A673 (cell line): Measurements from ENCODE around the gene RABGAP1L. TPM values are rescaled to one million over a fixed set of nuclear protein-coding genes. Genes with fewer than 3 reads are reported as not detected.
"Not testable (repeated sequence)": the region's sequence is repeated elsewhere in the genome, so short reads cannot be mapped to it uniquely, and the experiment has no call there.

Source experiments
- BruUV-seq: library from RNA; stranded (reverse); fragments of 400-500 nt; replicated peaks from 2 replicates; lab custom pipeline; 2021; lab: Mats Ljungman, UMichigan
- CTCF ChIA-PET: fragments of 300-600 bp; sonication (Branson Sonifier 250); formaldehyde crosslinking; loops from one replicate; lab custom pipeline; 2022; ENCODE audit warnings: antibody characterized with exemption; lab: Charles Lee
- POLR2A ChIA-PET: fragments of 300-600 bp; sonication (Branson Sonifier 250); formaldehyde crosslinking; loops from one replicate; lab custom pipeline; 2022; ENCODE audit warnings: antibody characterized with exemption; ENCODE audit not compliant: low non-redundant PET; lab: Charles Lee
- DNase-seq: peaks from one replicate; pipeline ENCODE4 v3.0.0-alpha.2; 2015; ENCODE audit warnings: low spot score
- H3K27ac ChIP-seq: fragments of 200-600 bp; sonication (generic); 2 replicates; pipeline ENCODE4 v1.5.1; 2016; ENCODE audit warnings: mixed run types, low read depth, mild to moderate bottlenecking, mixed read lengths, antibody characterized with exemption, low read length; ENCODE audit not compliant: poor library complexity, severe bottlenecking
- H3K27me3 ChIP-seq: fragments of 200-600 bp; sonication (generic); replicated peaks from 2 replicates; pipeline ENCODE4 v1.6.1; 2017; ENCODE audit warnings: mixed run types, low read depth, mild to moderate bottlenecking, mixed read lengths, antibody characterized with exemption, low read length; ENCODE audit not compliant: insufficient read depth, poor library complexity
- H3K36me3 ChIP-seq: fragments of 200-600 bp; sonication (generic); 2 replicates; pipeline ENCODE4 v1.6.1; 2016; ENCODE audit warnings: mixed run types, mild to moderate bottlenecking, mixed read lengths, antibody characterized with exemption, low read length; ENCODE audit not compliant: insufficient read depth, poor library complexity, severe bottlenecking
- H3K4me1 ChIP-seq: fragments of 200-600 bp; sonication (generic); 2 replicates; pipeline ENCODE4 v1.6.1; 2017; ENCODE audit warnings: mixed run types, mild to moderate bottlenecking, mixed read lengths, antibody characterized with exemption, low read length; ENCODE audit not compliant: insufficient read depth, poor library complexity, severe bottlenecking
- H3K4me3 ChIP-seq: fragments of 200-600 bp; sonication (generic); 2 replicates; pipeline ENCODE4 v1.5.1; 2016; ENCODE audit warnings: low read depth, mixed run types, mild to moderate bottlenecking, mixed read lengths, low read length; ENCODE audit not compliant: poor library complexity, severe bottlenecking
- H3K9me3 ChIP-seq: fragments of 200-600 bp; sonication (generic); 2 replicates; pipeline ENCODE4 v1.6.1; 2016; ENCODE audit warnings: mixed run types, low read depth, mild to moderate bottlenecking, mixed read lengths, antibody characterized with exemption, low read length; ENCODE audit not compliant: poor library complexity, severe bottlenecking
- CTCF ChIP-seq: fragments of 300-800, 200-600 bp; sonication (generic); conservative IDR thresholded peaks from 2 replicates; pipeline ENCODE4 v1.5.1; 2017; ENCODE audit warnings: low read depth, mild to moderate bottlenecking, antibody characterized with exemption, low read length, moderate library complexity, mixed read lengths
- EZH2 ChIP-seq: fragments of 200-600 bp; sonication (generic); IDR thresholded peaks from 2 replicates; pipeline ENCODE4 v1.6.1; 2017; ENCODE audit warnings: borderline replicate concordance, low read depth, mild to moderate bottlenecking, mixed read lengths, antibody characterized with exemption, low read length; ENCODE audit not compliant: poor library complexity, severe bottlenecking
- intact Hi-C: fragments of 100-400 bp; cut with micrococcal nuclease; formaldehyde crosslinking; loops from one replicate; pipeline ENCODE4 v1.10.0; 2022; ENCODE audit not compliant: unreplicated experiment
- total RNA-seq: library from RNA; stranded (reverse); gene quantifications from 2 replicates; pipeline ENCODE4 v1.2.3, GENCODE V29; 2021

The RABGAP1L gene
- total RNA-seq, 1 experiment from 2014 or later, result 19.3 TPM

- POLR2A ChIA-PET, result no interaction called here
- intact Hi-C loops, result loop anchor here (2.0 kb wide), 1 partner anchor 20 kb away; no protein-coding TSS in a partner anchor
- TF ChIP-seq EZH2 (no peak), CTCF (no peak)
- no peak overlapping the region for H3K4me3 ChIP-seq
- no peaks in the 10 kb centered on the region for H3K9me3 ChIP-seq
- BruUV-seq, result no TSS peak
- no peak for DNase-seq
- no peak overlapping the region for H3K27ac ChIP-seq
- no peaks in the 10 kb centered on the region for H3K36me3 ChIP-seq
- H3K27me3 ChIP-seq, result no peaks in the 10 kb centered on the region
- CTCF ChIA-PET, result no interaction called here
- H3K4me1 ChIP-seq, result no peaks in the 10 kb centered on the region
Measured at GRCh38 chr1:174606471-174606870, 447.2 kb downstream of the RABGAP1L start.

GRCh38 chr1:174617905-174618304 is 458.6 kb downstream of the RABGAP1L start:
- H3K36me3 ChIP-seq, H3K4me1 ChIP-seq, H3K9me3 ChIP-seq, H3K27ac ChIP-seq, H3K4me3 ChIP-seq, CTCF ChIA-PET, intact Hi-C loops, H3K27me3 ChIP-seq, DNase-seq, POLR2A ChIA-PET, BruUV-seq: not testable (repeated sequence)

- Histone ChIP-seq H3K36me3 (no peaks in the 10 kb centered on the region), H3K27me3 (no peaks in the 10 kb centered on the region), H3K27ac (no peak overlapping the region), H3K4me3 (no peak overlapping the region), H3K9me3 (no peaks in the 10 kb centered on the region), H3K4me1 (no peaks in the 10 kb centered on the region)
- ChIA-PET POLR2A (no interaction called here), CTCF (no interaction called here)
- no TSS peak for BruUV-seq
- TF ChIP-seq EZH2 (no peak), CTCF (no peak)
- intact Hi-C loops, result no loop called here
- no peak for DNase-seq
Measured at GRCh38 chr1:174623324-174624035, 464.2 kb downstream of the RABGAP1L start.
